ENCODE results near the gene CPZ.

The CPZ gene

GRCh38 chr4:8582941-8583654 is 9.5 kb upstream of the CPZ start:
- no peak for TF ChIP-seq POLR2AphosphoS5 (IDR thresholded peaks at IDR 0.05; ENCODE audit: low read depth, low read length)
- no peak for TF ChIP-seq FOXP2 (optimal IDR thresholded peaks at IDR 0.05; ENCODE audit: borderline replicate concordance, extremely low read depth, extremely low read length, insufficient read depth)
- no peak for TF ChIP-seq SIN3A (IDR thresholded peaks at IDR 0.05; ENCODE audit: borderline replicate concordance, insufficient read depth, low read length)
- no peak for TF ChIP-seq TAF1 (IDR thresholded peaks at IDR 0.05; ENCODE audit: borderline replicate concordance, insufficient read depth, low read length)
- TF ChIP-seq REST (IDR thresholded peaks at IDR 0.05; ENCODE audit: insufficient read depth in 1 of 2, low read depth in 2 of 2, low read length in 2 of 2) = no peak

GRCh38 chr4:8583655-8584025 is 8.9 kb upstream of the CPZ start:
- TF ChIP-seq POLR2AphosphoS5 (IDR thresholded peaks at IDR 0.05; ENCODE audit: low read depth, low read length) = no peak
- TF ChIP-seq TAF1 (IDR thresholded peaks at IDR 0.05; ENCODE audit: borderline replicate concordance, insufficient read depth, low read length) = no peak
- TF ChIP-seq FOXP2 (optimal IDR thresholded peaks at IDR 0.05; ENCODE audit: borderline replicate concordance, extremely low read depth, extremely low read length, insufficient read depth) = no peak
- no peak for TF ChIP-seq REST (IDR thresholded peaks at IDR 0.05; ENCODE audit: insufficient read depth in 1 of 2, low read depth in 2 of 2, low read length in 2 of 2)
- no peak for TF ChIP-seq SIN3A (IDR thresholded peaks at IDR 0.05; ENCODE audit: borderline replicate concordance, insufficient read depth, low read length)

GRCh38 chr4:8585186-8585585 is 7.4 kb upstream of the CPZ start:
- TF ChIP-seq SIN3A (IDR thresholded peaks at IDR 0.05; ENCODE audit: borderline replicate concordance, insufficient read depth, low read length) (no peak), REST (IDR thresholded peaks at IDR 0.05; ENCODE audit: insufficient read depth in 1 of 2, low read depth in 2 of 2, low read length in 2 of 2) (no peak), POLR2AphosphoS5 (IDR thresholded peaks at IDR 0.05; ENCODE audit: low read depth, low read length) (no peak), TAF1 (IDR thresholded peaks at IDR 0.05; ENCODE audit: borderline replicate concordance, insufficient read depth, low read length) (no peak)

GRCh38 chr4:8585721-8586212 is 6.8 kb upstream of the CPZ start:
- TF ChIP-seq POLR2AphosphoS5 (IDR thresholded peaks at IDR 0.05; ENCODE audit: low read depth, low read length) (no peak), TAF1 (IDR thresholded peaks at IDR 0.05; ENCODE audit: borderline replicate concordance, insufficient read depth, low read length) (no peak), SIN3A (IDR thresholded peaks at IDR 0.05; ENCODE audit: borderline replicate concordance, insufficient read depth, low read length) (no peak), REST (IDR thresholded peaks at IDR 0.05; ENCODE audit: insufficient read depth in 1 of 2, low read depth in 2 of 2, low read length in 2 of 2) (no peak), FOXP2 (optimal IDR thresholded peaks at IDR 0.05; ENCODE audit: borderline replicate concordance, extremely low read depth, extremely low read length, insufficient read depth) (no peak)

All from PFSK-1 (cell line).